GF-D8 (cell line): ENCODE data around the gene SYNCRIP.
"Not testable (repeated sequence)": the region's sequence is repeated elsewhere in the genome, so short reads cannot be mapped to it uniquely, and the experiment has no call there.

ENCODE experiments used
- DNase-seq: peaks from one replicate; lab custom pipeline; 2025; lab: John Stamatoyannopoulos, UW

The SYNCRIP gene

GRCh38 chr6:85669735-85670194 lies 27.1 kb upstream of the SYNCRIP start:
- no peak for DNase-seq

- DNase-seq = no peak
These were observed 19.6 kb upstream of the SYNCRIP start for GRCh38 chr6:85662251-85662650.

GRCh38 chr6:85660181-85660611 lies 17.5 kb upstream of the SYNCRIP start:
- DNase-seq = no peak

DNA sequence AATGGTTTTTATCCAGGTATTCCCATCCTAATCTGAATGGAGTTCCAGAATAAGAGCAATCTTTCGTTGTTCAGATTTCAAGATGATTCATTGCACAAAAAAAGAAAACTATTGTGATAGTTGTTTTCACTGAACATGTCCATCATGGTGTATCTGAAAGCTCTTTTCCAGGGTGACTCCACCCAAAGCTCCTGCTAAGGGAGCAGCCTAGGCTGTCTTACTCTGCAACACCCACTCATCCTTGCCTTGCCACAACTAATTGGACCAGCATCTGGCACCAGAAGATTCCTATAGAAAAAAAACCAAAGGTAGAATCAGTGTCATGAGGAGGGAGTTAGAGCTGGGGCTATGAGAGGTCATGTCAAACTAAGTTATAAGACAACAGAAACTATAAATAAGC lies 7.9 kb upstream of the SYNCRIP start:
- no peak for DNase-seq

DNA sequence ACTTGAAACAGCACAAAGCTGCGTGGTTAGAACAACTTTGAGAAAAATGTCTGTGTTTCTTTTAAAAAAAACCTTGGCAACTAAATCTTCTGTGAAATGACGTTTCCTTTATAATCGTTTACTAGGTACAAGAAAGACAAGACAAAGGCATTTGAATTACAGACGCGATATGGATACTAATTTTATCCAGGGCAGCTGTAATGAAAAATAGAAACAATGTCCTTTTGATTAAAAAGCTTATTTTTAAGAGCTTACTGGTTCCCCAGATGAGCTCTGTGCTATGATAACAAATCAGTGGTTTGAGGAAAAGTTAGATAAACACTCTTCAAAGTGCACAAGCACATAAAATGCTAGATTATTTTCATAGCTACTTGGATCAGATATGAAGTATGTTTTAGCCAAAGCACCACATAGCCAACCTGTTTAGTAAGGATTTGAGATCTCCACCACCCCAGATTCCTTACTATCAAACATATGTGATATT lies 1.6 kb upstream of the SYNCRIP start:
- no peak for DNase-seq

DNA sequence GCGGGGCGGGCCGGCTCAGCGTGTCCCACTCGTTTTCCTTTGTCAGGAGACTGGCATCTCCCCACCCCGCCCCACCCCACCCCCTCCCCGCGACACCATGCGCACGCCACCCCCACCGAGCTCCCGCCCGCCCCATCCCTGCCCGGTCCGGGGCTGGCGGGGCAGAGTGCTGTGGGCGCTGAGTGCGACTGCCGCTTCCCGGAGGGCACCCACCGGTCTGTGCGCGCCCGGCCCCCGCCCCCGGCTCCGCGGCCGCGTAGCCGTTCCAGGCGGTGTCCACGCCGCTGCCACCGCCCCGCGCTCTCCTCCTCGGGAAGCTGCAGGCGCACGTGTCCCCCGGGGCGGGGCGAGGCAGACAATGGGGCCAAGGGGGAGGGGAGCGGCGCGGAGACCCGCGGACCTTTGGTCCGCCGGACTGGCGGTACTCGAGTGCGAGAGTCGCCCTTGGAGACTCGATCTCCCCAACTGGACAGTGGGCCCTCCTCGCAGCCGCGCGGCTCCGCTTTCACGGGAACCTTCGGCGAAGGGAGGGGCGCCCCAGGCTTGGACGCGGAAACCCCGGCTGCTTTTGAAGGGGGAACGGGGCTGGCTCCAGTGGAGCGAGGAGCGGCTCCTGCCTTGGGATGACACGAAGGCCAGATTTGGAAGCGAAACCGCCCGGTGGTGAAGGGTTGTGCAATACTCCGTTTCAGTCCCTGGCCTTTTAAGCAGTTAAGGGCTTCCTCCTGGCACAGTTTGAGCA lies 1.0 kb upstream of the SYNCRIP start:
- DNase-seq = peak; percentile 90

GRCh38 chr6:85641897-85642773 lies 551 bp downstream of the SYNCRIP start:
- no peak for DNase-seq

- no peak for DNase-seq
These were observed 1.2 kb downstream of the SYNCRIP start for GRCh38 chr6:85641522-85641896.

DNA sequence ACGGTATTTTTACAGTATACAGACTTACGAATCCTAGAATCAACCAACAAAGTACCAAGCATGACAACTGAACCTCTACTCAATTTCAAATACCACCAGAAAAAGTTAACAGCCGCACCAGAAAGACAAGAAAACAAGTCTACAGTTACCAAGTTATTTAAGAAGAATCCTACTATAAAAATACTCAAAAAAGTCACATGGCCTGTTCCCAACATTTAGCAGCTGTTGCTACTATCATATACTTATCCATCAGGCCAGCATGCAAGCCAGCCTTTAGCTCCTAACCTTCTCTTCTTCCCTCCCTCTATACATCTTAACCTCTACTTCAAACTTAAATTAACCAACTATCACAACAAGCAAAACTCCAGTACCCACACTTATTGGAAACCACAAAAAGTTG lies 1.9 kb downstream of the SYNCRIP start:
- no peak for DNase-seq

DNA sequence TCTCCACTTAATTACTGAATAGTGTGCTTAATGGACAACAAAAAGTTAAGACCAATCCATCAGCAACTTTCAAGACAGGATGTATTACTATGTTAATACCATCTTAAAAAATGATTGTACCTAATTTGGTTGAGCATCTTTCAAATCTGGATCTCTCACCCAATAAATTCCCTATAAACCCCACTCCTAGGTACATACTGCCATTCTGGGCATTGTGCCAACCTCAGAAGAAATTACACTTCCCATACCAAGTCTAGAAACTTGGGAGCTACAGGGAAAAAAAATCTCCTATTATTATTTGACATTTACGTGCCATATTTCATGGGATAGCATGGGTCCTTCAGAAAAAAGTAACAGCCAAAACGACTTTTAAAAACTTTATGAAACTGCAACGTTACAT lies 5.1 kb downstream of the SYNCRIP start:
- DNase-seq = no peak

GRCh38 chr6:85632164-85632942 lies 10.3 kb downstream of the SYNCRIP start:
- DNase-seq = no peak

- not testable (repeated sequence) for DNase-seq
These were observed 11.6 kb downstream of the SYNCRIP start for GRCh38 chr6:85631117-85631516.

DNA sequence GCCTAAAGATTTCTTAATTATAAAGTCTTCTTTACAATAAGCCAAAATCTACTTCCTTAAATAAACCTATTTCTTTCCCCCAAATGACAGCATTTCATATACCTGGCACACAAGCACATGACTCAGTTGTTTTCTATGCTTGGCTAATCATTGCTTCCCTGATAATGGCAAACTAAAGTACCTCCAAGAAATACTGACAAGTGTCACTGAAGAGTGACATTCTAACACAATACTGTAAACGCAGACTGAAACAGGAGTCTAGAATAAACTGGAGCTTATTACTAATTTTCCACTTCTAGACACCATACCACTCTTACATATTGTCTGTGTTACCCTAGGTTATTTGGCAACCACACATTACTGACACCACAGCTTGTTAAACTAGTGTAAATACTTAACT lies 14.3 kb downstream of the SYNCRIP start:
- no peak for DNase-seq

DNA sequence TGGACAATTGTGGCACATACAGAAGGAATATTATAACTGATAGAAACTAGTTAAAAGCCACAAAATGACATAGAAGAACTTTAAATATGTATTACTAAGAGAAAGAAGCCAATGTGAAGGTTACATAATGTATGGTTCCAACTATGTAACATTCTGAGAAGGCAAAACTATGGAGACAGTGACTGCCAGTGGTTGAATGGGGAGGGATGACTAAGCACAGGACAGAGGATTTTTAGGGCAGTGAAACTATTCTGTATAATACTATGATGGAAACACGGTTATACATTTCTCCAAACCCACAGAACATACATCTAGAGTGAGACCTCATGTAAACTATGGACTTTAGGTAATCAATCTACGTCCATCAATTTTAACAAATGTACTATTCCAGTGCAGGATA lies 22.4 kb downstream of the SYNCRIP start:
- DNase-seq = no peak

GRCh38 chr6:85614780-85615179 lies 27.9 kb downstream of the SYNCRIP start:
- DNase-seq = no peak

DNA sequence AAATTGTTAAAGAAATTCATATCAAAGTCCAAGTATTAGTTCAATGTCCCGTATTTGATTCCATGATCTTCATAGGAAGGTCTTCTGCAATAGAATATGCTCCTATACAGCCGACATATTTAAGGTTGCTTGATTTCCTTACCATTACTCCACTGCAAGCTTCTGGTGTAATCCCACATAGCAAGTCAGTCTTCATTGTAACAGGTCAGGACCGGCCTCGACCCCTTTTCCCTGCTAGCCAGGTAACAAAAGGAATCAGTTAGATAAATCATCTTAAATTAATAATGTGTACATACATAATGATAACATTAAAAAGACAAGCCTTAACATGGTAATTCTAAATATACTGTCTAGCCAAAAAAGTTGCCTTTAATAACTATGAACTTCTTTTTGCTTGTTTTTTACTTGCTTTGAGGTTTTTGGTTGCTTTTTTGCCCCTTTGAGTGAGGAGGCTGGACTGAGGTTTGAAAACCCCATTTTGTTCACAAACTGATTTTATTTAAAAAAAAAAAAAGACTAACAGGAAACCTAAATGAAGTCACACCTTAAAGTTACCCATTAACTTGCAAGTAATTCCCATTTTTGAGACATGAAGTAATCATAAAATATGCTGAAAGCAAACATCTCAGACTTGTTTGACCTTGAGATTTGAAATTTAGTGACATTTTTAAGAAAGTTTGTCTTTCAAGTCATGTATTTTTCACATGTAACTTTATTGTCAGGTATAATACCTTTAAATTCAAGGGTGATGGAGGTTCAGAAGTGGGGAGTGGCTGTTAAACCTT lies 29.8 kb downstream of the SYNCRIP start:
- no peak for DNase-seq

- no peak for DNase-seq
These were observed 32.3 kb downstream of the SYNCRIP start for GRCh38 chr6:85610182-85610895.

DNA sequence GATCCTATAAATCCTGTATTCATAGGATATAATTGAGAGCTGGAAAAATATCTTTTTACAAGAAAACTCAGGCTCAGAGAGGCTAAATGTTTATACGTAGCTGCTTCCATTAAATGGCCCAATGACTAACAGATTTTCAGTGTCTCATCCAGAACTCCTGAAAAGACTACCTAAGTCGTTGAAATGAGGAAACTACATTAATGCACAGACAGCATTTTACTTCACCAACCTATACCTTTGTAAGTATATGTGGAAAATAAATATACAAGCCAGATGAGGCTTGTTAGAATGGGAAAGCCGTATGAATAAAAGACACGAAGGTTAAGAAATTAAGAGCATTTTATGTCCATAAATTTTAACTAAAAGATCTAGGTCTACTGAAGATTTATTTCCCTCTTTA lies 40.6 kb downstream of the SYNCRIP start:
- DNase-seq = no peak

- DNase-seq = no peak
These were observed 41.9 kb downstream of the SYNCRIP start for GRCh38 chr6:85600713-85601313.

- no peak for DNase-seq
These were observed 48.3 kb downstream of the SYNCRIP start for GRCh38 chr6:85594197-85594930.
